ENCODE results near the gene HPS5.

Gene HPS5

DNA sequence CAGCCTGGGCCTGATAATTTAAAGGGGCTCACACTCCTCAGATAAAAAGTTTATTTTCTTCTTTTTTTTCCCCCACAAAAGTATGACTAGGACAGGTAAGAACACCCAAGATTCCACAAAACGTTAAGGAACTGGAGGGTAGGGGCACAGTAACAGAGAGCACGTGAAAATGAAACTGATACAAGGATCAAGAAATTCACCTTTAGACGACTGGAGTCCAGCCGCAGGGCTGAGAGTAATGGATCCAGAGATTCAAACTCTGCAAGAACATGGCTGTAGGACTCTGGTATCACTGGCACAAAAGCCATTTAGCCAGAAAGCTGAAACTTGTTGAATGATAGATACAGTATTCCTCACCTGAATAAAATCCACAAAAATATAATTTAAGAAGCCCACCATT is 4.4 kb downstream of the HPS5 start:
- peaks cover 11% of the 10 kb centered on the region; the same call in 1 of the 2 replicates for H3K4me1 ChIP-seq (ENCODE audit: control insufficient read depth, insufficient read depth, low read length)
- H3K4me3 ChIP-seq (ENCODE audit: low read depth, low read length) = no peak overlapping the region
- H3K27me3 ChIP-seq (ENCODE audit: control insufficient read depth, insufficient read depth, low read length) = no peaks in the 10 kb centered on the region
- H3K9ac ChIP-seq (ENCODE audit: low read length) = no peak overlapping the region
- no peak overlapping the region for H3K27ac ChIP-seq (ENCODE audit: low read depth, low read length)
- H3K9me3 ChIP-seq (ENCODE audit: control insufficient read depth, insufficient read depth, low read depth, low read length) = no peaks in the 10 kb centered on the region
- peaks cover 11% of the 10 kb centered on the region for H3K36me3 ChIP-seq (ENCODE audit: control insufficient read depth, insufficient read depth, low read length)

DNA sequence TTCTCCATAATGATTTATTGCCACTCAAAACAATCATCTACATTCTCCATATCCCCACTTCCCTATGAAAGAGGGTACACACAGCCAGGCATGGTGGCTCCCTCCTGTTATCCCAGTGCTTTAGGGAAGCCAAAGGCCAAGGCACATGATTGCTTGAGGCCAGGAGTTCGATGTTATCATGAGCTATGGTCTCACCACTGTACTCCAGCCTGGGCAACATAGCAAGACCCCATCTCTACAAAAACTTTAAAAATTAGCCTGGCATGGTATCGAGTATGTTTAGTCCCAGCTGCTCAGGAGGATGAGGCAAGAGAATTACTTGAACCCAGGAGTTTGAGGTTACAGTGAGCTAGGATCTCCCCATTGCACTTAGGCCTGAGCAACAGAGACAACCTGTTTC is 6.0 kb downstream of the HPS5 start:
- Histone ChIP-seq H3K4me3 (ENCODE audit: low read depth, low read length) (no peak overlapping the region), H3K9me3 (ENCODE audit: control insufficient read depth, insufficient read depth, low read depth, low read length) (no peaks in the 10 kb centered on the region), H3K4me1 (ENCODE audit: control insufficient read depth, insufficient read depth, low read length) (peaks cover 11% of the 10 kb centered on the region; the same call in 1 of the 2 replicates), H3K9ac (ENCODE audit: low read length) (no peak overlapping the region), H3K27me3 (ENCODE audit: control insufficient read depth, insufficient read depth, low read length) (no peaks in the 10 kb centered on the region), H3K27ac (ENCODE audit: low read depth, low read length) (no peak overlapping the region), H3K36me3 (ENCODE audit: control insufficient read depth, insufficient read depth, low read length) (peaks cover 20% of the 10 kb centered on the region)

- Histone ChIP-seq H3K4me3 (ENCODE audit: low read depth, low read length) (no peak overlapping the region), H3K36me3 (ENCODE audit: control insufficient read depth, insufficient read depth, low read length) (peaks cover 29% of the 10 kb centered on the region), H3K4me1 (ENCODE audit: control insufficient read depth, insufficient read depth, low read length) (0 out of 2 replicates have a peak, but pooled peaks cover 2% of the 10 kb centered on the region), H3K9ac (ENCODE audit: low read length) (no peak overlapping the region), H3K27ac (ENCODE audit: low read depth, low read length) (no peak overlapping the region), H3K9me3 (ENCODE audit: control insufficient read depth, insufficient read depth, low read depth, low read length) (no peaks in the 10 kb centered on the region), H3K27me3 (ENCODE audit: control insufficient read depth, insufficient read depth, low read length) (no peaks in the 10 kb centered on the region)
These were observed 7.0 kb downstream of the HPS5 start for GRCh38 chr11:18314784-18315523.

GRCh38 chr11:18313965-18314763 is 7.8 kb downstream of the HPS5 start:
- H3K9ac ChIP-seq (ENCODE audit: low read length) = no peak overlapping the region
- H3K4me3 ChIP-seq (ENCODE audit: low read depth, low read length) = no peak overlapping the region
- H3K27ac ChIP-seq (ENCODE audit: low read depth, low read length) = no peak overlapping the region
- H3K27me3 ChIP-seq (ENCODE audit: control insufficient read depth, insufficient read depth, low read length) = no peaks in the 10 kb centered on the region
- H3K9me3 ChIP-seq (ENCODE audit: control insufficient read depth, insufficient read depth, low read depth, low read length) = no peaks in the 10 kb centered on the region
- peaks cover 37% of the 10 kb centered on the region for H3K36me3 ChIP-seq (ENCODE audit: control insufficient read depth, insufficient read depth, low read length)
- H3K4me1 ChIP-seq (ENCODE audit: control insufficient read depth, insufficient read depth, low read length) = 0 out of 2 replicates have a peak, but pooled peaks cover 2% of the 10 kb centered on the region

DNA sequence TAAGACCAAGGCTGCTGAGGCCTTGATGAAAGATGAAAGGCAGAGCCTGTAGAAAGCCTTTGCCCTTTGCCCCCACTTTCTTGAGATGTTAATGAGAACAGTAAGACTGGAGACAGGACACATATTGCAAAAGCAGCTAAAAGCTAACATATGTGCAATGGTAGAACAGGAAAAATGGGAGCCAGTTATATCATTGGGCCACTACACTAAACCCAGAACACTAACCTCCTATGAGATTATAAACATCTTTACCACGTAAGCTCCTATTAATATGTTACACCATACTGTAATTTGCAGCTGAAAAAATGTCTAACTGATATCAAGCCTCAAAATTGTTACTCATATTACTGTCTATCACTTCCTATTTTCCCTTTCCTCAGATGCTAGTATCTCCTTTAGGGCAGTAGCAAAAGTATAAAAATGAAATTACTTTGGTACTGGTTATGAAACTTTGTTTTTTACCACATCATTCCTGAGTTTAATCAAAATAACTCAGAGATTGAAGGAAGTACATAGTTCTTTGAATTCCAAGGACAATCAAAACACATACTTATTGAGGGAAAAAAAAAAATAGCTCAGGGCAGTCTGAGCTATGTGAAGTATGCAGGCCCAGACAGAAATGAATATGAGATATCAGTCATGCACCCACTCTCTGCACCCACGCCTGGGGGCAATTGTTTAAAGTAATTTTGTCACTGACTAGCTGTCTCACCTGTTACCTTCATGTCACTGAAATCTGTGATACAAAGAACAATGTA is 9.1 kb downstream of the HPS5 start:
- Histone ChIP-seq H3K9me3 (ENCODE audit: control insufficient read depth, insufficient read depth, low read depth, low read length) (no peaks in the 10 kb centered on the region), H3K4me1 (ENCODE audit: control insufficient read depth, insufficient read depth, low read length) (0 out of 2 replicates have a peak, but pooled peaks cover 2% of the 10 kb centered on the region), H3K27ac (ENCODE audit: low read depth, low read length) (no peak overlapping the region), H3K27me3 (ENCODE audit: control insufficient read depth, insufficient read depth, low read length) (no peaks in the 10 kb centered on the region), H3K4me3 (ENCODE audit: low read depth, low read length) (no peak overlapping the region), H3K36me3 (ENCODE audit: control insufficient read depth, insufficient read depth, low read length) (peaks cover 50% of the 10 kb centered on the region), H3K9ac (ENCODE audit: low read length) (no peak overlapping the region)

GRCh38 chr11:18312012-18312411 is 9.9 kb downstream of the HPS5 start:
- 0 out of 2 replicates have a peak, but pooled peaks cover 2% of the 10 kb centered on the region for H3K4me1 ChIP-seq (ENCODE audit: control insufficient read depth, insufficient read depth, low read length)
- H3K27ac ChIP-seq (ENCODE audit: low read depth, low read length) = no peak overlapping the region
- no peak overlapping the region for H3K9ac ChIP-seq (ENCODE audit: low read length)
- peaks cover 57% of the 10 kb centered on the region for H3K36me3 ChIP-seq (ENCODE audit: control insufficient read depth, insufficient read depth, low read length)
- H3K27me3 ChIP-seq (ENCODE audit: control insufficient read depth, insufficient read depth, low read length) = no peaks in the 10 kb centered on the region
- H3K4me3 ChIP-seq (ENCODE audit: low read depth, low read length) = no peak overlapping the region
- H3K9me3 ChIP-seq (ENCODE audit: control insufficient read depth, insufficient read depth, low read depth, low read length) = no peaks in the 10 kb centered on the region

DNA sequence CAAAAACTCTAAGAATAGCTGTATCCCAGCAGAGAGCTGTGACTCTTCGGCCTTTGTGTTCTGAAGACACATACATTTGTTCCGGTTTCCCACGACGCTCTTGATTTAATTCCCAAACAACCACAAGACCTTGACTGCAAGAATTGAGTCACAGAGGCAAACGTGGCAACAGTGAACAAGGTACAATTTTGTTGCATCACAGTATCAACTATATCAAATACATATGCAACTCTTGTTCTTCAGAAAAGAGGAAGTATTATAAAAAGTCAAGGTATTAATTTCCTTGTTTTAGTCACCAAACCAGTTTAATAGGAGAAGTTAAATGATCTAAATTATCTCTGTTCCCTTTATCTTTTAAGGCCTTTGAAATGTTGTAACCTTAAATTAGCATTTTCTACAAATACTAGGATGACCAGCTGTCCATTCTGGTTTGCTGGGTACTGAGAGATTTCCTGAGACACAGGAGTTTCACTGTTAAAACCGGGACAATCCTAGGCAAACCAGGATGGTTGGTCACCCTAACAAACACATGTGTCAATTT is 11.1 kb downstream of the HPS5 start:
- Histone ChIP-seq H3K4me3 (ENCODE audit: low read depth, low read length) (no peak overlapping the region), H3K27ac (ENCODE audit: low read depth, low read length) (no peak overlapping the region), H3K27me3 (ENCODE audit: control insufficient read depth, insufficient read depth, low read length) (no peaks in the 10 kb centered on the region), H3K9ac (ENCODE audit: low read length) (no peak overlapping the region), H3K9me3 (ENCODE audit: control insufficient read depth, insufficient read depth, low read depth, low read length) (no peaks in the 10 kb centered on the region), H3K4me1 (ENCODE audit: control insufficient read depth, insufficient read depth, low read length) (0 out of 2 replicates have a peak, but pooled peaks cover 2% of the 10 kb centered on the region), H3K36me3 (ENCODE audit: control insufficient read depth, insufficient read depth, low read length) (peaks cover 60% of the 10 kb centered on the region)

DNA sequence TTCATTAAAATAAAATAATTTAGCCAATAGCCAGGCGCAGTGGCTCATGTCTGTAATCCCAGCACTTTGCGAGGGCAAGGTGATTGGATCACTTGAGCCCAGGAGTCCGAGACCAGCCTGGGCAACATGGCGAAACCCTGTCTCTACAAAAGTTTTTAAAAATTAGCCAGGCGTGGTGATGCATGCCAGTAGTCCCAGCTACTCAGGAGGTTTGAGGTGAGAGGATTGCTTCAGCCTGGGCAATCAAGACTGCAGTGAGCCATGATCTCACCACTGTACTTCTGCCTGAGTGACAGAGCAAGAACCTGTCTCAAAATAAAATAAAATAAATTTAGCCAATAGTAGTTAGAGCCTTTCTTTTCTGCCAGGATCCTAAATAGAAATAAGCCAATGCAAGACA is 12.2 kb downstream of the HPS5 start:
- Histone ChIP-seq H3K4me1 (ENCODE audit: control insufficient read depth, insufficient read depth, low read length) (0 out of 2 replicates have a peak, but pooled peaks cover 2% of the 10 kb centered on the region), H3K27ac (ENCODE audit: low read depth, low read length) (no peak overlapping the region), H3K4me3 (ENCODE audit: low read depth, low read length) (no peak overlapping the region), H3K9ac (ENCODE audit: low read length) (no peak overlapping the region), H3K9me3 (ENCODE audit: control insufficient read depth, insufficient read depth, low read depth, low read length) (no peaks in the 10 kb centered on the region), H3K27me3 (ENCODE audit: control insufficient read depth, insufficient read depth, low read length) (no peaks in the 10 kb centered on the region), H3K36me3 (ENCODE audit: control insufficient read depth, insufficient read depth, low read length) (peaks cover 70% of the 10 kb centered on the region)

GRCh38 chr11:18308242-18308641 is 13.7 kb downstream of the HPS5 start:
- Histone ChIP-seq H3K36me3 (ENCODE audit: control insufficient read depth, insufficient read depth, low read length) (peaks cover 80% of the 10 kb centered on the region), H3K27me3 (ENCODE audit: control insufficient read depth, insufficient read depth, low read length) (no peaks in the 10 kb centered on the region), H3K27ac (ENCODE audit: low read depth, low read length) (no peak overlapping the region), H3K9me3 (ENCODE audit: control insufficient read depth, insufficient read depth, low read depth, low read length) (no peaks in the 10 kb centered on the region), H3K9ac (ENCODE audit: low read length) (no peak overlapping the region), H3K4me1 (ENCODE audit: control insufficient read depth, insufficient read depth, low read length) (no peaks in the 10 kb centered on the region), H3K4me3 (ENCODE audit: low read depth, low read length) (no peak overlapping the region)

GRCh38 chr11:18307461-18308139 is 14.3 kb downstream of the HPS5 start:
- Histone ChIP-seq H3K27ac (ENCODE audit: low read depth, low read length) (no peak overlapping the region), H3K27me3 (ENCODE audit: control insufficient read depth, insufficient read depth, low read length) (no peaks in the 10 kb centered on the region), H3K9ac (ENCODE audit: low read length) (no peak overlapping the region), H3K4me1 (ENCODE audit: control insufficient read depth, insufficient read depth, low read length) (no peaks in the 10 kb centered on the region), H3K4me3 (ENCODE audit: low read depth, low read length) (no peak overlapping the region), H3K36me3 (ENCODE audit: control insufficient read depth, insufficient read depth, low read length) (peaks cover 86% of the 10 kb centered on the region), H3K9me3 (ENCODE audit: control insufficient read depth, insufficient read depth, low read depth, low read length) (no peaks in the 10 kb centered on the region)
